ENCODE results near the gene ZNF283. TPM values are rescaled to one million over a fixed set of nuclear protein-coding genes. Genes with fewer than 3 reads are reported as not detected.

ZNF283 gene
- 44.8 TPM for total RNA-seq

GRCh38 chr19:43826787-43827754 is at the start of gene ZNF283:
Gene ZNF283 (plus strand): TSS chr19:43827321. CDS start chr19:43833505, 6,184 bp downstream.
- peak; percentile 92 for DNase-seq

GRCh38 chr19:43778651-43779050 is 48.5 kb upstream of the ZNF283 start:
- DNase-seq: no peak

- no peak for DNase-seq
Measured at GRCh38 chr19:43779147-43779819, 47.8 kb upstream of the ZNF283 start.

- DNase-seq: no peak
Measured at GRCh38 chr19:43779820-43780219, 47.3 kb upstream of the ZNF283 start.

- DNase-seq: no peak
Measured at GRCh38 chr19:43780706-43781525, 46.2 kb upstream of the ZNF283 start, which contains the start of gene KCNN4. Gene KCNN4 (minus strand): TSS chr19:43780973. CDS start chr19:43780861, 112 bp downstream.

GRCh38 chr19:43781630-43782310 is 45.4 kb upstream of the ZNF283 start:
- DNase-seq: no peak

- no peak for DNase-seq
Measured at GRCh38 chr19:43782311-43782660, 44.8 kb upstream of the ZNF283 start.

- no peak for DNase-seq
Measured at GRCh38 chr19:43782689-43783231, 44.4 kb upstream of the ZNF283 start.

- no peak for DNase-seq
Measured at GRCh38 chr19:43783636-43784035, 43.5 kb upstream of the ZNF283 start.

- no peak for DNase-seq
Measured at GRCh38 chr19:43784241-43784980, 42.7 kb upstream of the ZNF283 start.

GRCh38 chr19:43784981-43785808 is 41.9 kb upstream of the ZNF283 start:
- DNase-seq: no peak

GRCh38 chr19:43786665-43787064 is 40.5 kb upstream of the ZNF283 start:
- DNase-seq: no peak

GRCh38 chr19:43789029-43789428 is 38.1 kb upstream of the ZNF283 start:
- DNase-seq: no peak

- DNase-seq: no peak
Measured at GRCh38 chr19:43790587-43790986, 36.5 kb upstream of the ZNF283 start.

- DNase-seq: peak; percentile 17
Measured at GRCh38 chr19:43797118-43797517, 30.0 kb upstream of the ZNF283 start.

GRCh38 chr19:43797556-43797955 is 29.6 kb upstream of the ZNF283 start:
- DNase-seq: no peak

- no peak for DNase-seq
Measured at GRCh38 chr19:43798026-43798545, 29.0 kb upstream of the ZNF283 start.

GRCh38 chr19:43798546-43799409 is 28.3 kb upstream of the ZNF283 start:
- DNase-seq: peak; percentile 56

Data from occipital lobe (tissue), 2 donors.